Measurements from ENCODE around the gene CTXND2.
"Not testable (repeated sequence)": the region's sequence is repeated elsewhere in the genome, so short reads cannot be mapped to it uniquely, and the experiment has no call there.

Gene CTXND2

GRCh38 chr1:150887018-150887417 is at the start of gene CTXND2:
Gene CTXND2, plus strand, starts transcription at chr1:150887136. Its CDS starts 25,179 bp downstream, at chr1:150912315.
- DNase-seq (ENCODE audit: low read depth in 2 of 2): no peak

GRCh38 chr1:150840850-150841249 is 46.1 kb upstream of the CTXND2 start:
- not testable (repeated sequence) for DNase-seq (ENCODE audit: low read depth in 2 of 2)

GRCh38 chr1:150841626-150842025 is 45.3 kb upstream of the CTXND2 start:
- DNase-seq (ENCODE audit: low read depth in 2 of 2): no peak

- no peak for DNase-seq (ENCODE audit: low read depth in 2 of 2)
Observed at GRCh38 chr1:150842343-150842742, 44.6 kb upstream of the CTXND2 start.

- no peak for DNase-seq (ENCODE audit: low read depth in 2 of 2)
Observed at GRCh38 chr1:150842964-150843363, 44.0 kb upstream of the CTXND2 start.

GRCh38 chr1:150843474-150843873 is 43.5 kb upstream of the CTXND2 start:
- no peak for DNase-seq (ENCODE audit: low read depth in 2 of 2)

GRCh38 chr1:150846473-150847146 is 40.3 kb upstream of the CTXND2 start:
- DNase-seq (ENCODE audit: low read depth in 2 of 2): no peak

- DNase-seq (ENCODE audit: low read depth in 2 of 2): not testable (repeated sequence)
Observed at GRCh38 chr1:150850801-150851362, 36.1 kb upstream of the CTXND2 start.

- not testable (repeated sequence) for DNase-seq (ENCODE audit: low read depth in 2 of 2)
Observed at GRCh38 chr1:150852734-150853133, 34.2 kb upstream of the CTXND2 start.

GRCh38 chr1:150863724-150864123 is 23.2 kb upstream of the CTXND2 start:
- no peak for DNase-seq (ENCODE audit: low read depth in 2 of 2)

- DNase-seq (ENCODE audit: low read depth in 2 of 2): not testable (repeated sequence)
Observed at GRCh38 chr1:150864200-150864599, 22.7 kb upstream of the CTXND2 start.

- peak in 1 of 2 donors; percentile 7 for DNase-seq (ENCODE audit: low read depth in 2 of 2)
Observed at GRCh38 chr1:150869683-150870082, 17.3 kb upstream of the CTXND2 start.

GRCh38 chr1:150872572-150872971 is 14.4 kb upstream of the CTXND2 start:
- no peak for DNase-seq (ENCODE audit: low read depth in 2 of 2)

GRCh38 chr1:150873521-150873920 is 13.4 kb upstream of the CTXND2 start:
- DNase-seq (ENCODE audit: low read depth in 2 of 2): no peak

GRCh38 chr1:150874455-150875196 is 12.3 kb upstream of the CTXND2 start:
- no peak for DNase-seq (ENCODE audit: low read depth in 2 of 2)

- DNase-seq (ENCODE audit: low read depth in 2 of 2): no peak
Observed at GRCh38 chr1:150875197-150876118, 11.5 kb upstream of the CTXND2 start.

GRCh38 chr1:150876119-150876454 is 10.8 kb upstream of the CTXND2 start:
- DNase-seq (ENCODE audit: low read depth in 2 of 2): peak in 1 of 2 donors; percentile 13

- not testable (repeated sequence) for DNase-seq (ENCODE audit: low read depth in 2 of 2)
Observed at GRCh38 chr1:150878931-150879330, 8.0 kb upstream of the CTXND2 start.

GRCh38 chr1:150881331-150882070 is 5.4 kb upstream of the CTXND2 start:
- no peak for DNase-seq (ENCODE audit: low read depth in 2 of 2)

- DNase-seq (ENCODE audit: low read depth in 2 of 2): not testable (repeated sequence)
Observed at GRCh38 chr1:150883121-150883520, 3.8 kb upstream of the CTXND2 start.

- DNase-seq (ENCODE audit: low read depth in 2 of 2): no peak
Observed at GRCh38 chr1:150888727-150889126, 1.8 kb downstream of the CTXND2 start.
